Omental fat pad (tissue), 4 donors: ENCODE results near the gene SESTD1. TPM values are rescaled to one million over a fixed set of nuclear protein-coding genes. Genes with fewer than 3 reads are reported as not detected.

ENCODE experiments used
- ATAC-seq: fragments of 150-250 bp; one replicate; pipeline ENCODE4 v1.9.1; 2016; ENCODE audit warnings: mild to moderate bottlenecking, moderate library complexity; ENCODE audit not compliant: low FRiP score
- DNase-seq: peaks from one replicate; pipeline ENCODE4 v3.0.0-alpha.2; 2019; ENCODE audit warnings: low spot score
- total RNA-seq, 4 donors: library from RNA; depleted of rRNA; stranded (reverse); fragments of >200 nt; gene quantifications; one replicate each; pipeline ENCODE4 v1.1.0, GENCODE V29; 2016
- TF ChIP-seq, protein P1 (sequence below), 3 donors: fragments of 450-650 bp; IDR thresholded peaks; one replicate each; pipeline ENCODE4 v1.5.1; 2016 to 2017; ENCODE audit warnings: antibody characterized with exemption in 3 of 3, mild to moderate bottlenecking in 3 of 3, moderate library complexity in 2 of 3

SESTD1 gene
- total RNA-seq, 4 donors from 2014 or later: 47.0 to 80.9 (median 56.8) TPM

DNA sequence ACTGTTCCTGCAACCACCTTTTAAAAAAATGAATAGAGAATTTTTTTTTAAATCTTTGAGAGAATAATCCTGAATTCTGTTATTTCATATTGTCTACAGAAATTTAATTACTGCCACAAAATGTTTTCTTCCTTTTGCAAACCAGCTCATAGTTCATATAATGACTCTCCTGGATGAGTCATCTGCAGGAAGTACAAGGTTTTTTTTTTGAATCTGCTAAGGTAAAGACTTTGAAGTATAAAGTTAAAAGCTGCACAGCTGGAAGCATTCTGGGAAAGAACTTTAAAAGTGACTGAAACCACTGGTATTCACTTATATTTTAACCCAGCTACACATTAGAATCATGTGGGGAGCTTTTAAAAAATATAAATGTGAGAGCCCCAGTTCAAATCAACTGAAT, 25.4 kb downstream of the SESTD1 start:
- ATAC-seq (no peak), DNase-seq (no peak)
- TF ChIP-seq, protein P1, sequence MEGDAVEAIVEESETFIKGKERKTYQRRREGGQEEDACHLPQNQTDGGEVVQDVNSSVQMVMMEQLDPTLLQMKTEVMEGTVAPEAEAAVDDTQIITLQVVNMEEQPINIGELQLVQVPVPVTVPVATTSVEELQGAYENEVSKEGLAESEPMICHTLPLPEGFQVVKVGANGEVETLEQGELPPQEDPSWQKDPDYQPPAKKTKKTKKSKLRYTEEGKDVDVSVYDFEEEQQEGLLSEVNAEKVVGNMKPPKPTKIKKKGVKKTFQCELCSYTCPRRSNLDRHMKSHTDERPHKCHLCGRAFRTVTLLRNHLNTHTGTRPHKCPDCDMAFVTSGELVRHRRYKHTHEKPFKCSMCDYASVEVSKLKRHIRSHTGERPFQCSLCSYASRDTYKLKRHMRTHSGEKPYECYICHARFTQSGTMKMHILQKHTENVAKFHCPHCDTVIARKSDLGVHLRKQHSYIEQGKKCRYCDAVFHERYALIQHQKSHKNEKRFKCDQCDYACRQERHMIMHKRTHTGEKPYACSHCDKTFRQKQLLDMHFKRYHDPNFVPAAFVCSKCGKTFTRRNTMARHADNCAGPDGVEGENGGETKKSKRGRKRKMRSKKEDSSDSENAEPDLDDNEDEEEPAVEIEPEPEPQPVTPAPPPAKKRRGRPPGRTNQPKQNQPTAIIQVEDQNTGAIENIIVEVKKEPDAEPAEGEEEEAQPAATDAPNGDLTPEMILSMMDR (IDR thresholded peaks at IDR 0.05): no peak

DNA sequence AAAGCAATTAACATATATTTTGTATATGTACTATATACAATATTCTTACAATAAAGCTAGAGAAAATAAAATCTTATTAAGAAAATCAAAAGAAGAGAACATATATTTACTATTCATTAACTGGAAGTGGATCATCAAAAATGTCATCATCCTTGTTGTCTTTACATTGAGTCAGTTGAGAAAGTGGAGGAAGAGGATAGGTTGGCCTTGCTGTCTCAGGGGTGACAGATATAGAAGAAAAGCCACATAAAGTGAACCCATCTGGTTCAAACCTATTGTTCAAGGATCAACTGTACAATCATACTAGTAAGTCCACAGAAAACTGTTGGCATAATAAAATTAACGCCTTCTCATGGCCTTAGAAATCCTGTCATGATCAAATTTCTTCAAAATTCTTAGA, 26.6 kb downstream of the SESTD1 start:
- no peak for ATAC-seq
- TF ChIP-seq, protein P1 (IDR thresholded peaks at IDR 0.05): no peak
- no peak for DNase-seq

DNA sequence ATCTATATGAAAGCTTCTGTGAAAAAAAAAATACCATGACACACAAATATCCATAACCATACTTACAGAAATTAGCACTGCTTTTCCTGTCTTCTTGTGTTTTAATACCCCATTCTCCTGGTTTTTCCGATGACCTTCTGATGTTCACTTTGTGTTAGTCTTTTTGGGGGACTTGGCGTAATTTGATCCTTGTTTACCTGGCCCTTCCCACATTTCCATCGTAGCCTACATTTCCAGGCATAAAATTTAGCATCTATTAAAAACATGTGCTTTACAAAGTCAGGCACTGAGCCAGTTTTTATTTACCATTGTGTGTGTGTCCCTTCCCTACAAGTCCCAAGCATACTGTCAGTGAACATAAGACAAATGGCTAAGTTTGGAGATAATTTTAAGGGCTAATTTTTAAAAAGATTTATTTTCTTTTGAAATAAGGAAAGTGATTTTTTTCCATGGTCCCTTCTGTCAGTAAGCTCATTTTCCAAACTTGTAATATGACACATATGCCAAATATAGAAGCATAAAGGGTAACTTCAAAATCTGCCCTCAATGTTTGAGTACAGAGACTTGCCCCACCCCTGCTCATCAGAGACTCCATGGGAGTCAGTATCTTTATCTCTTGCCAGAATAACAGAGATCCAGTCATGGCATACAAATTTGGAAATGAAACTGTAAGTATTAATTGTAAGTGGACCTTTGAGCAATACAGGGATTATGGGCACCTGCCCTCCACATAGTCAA, 27.3 kb downstream of the SESTD1 start:
- TF ChIP-seq, protein P1 (IDR thresholded peaks at IDR 0.05): no peak
- no peak for ATAC-seq
- DNase-seq: no peak

DNA sequence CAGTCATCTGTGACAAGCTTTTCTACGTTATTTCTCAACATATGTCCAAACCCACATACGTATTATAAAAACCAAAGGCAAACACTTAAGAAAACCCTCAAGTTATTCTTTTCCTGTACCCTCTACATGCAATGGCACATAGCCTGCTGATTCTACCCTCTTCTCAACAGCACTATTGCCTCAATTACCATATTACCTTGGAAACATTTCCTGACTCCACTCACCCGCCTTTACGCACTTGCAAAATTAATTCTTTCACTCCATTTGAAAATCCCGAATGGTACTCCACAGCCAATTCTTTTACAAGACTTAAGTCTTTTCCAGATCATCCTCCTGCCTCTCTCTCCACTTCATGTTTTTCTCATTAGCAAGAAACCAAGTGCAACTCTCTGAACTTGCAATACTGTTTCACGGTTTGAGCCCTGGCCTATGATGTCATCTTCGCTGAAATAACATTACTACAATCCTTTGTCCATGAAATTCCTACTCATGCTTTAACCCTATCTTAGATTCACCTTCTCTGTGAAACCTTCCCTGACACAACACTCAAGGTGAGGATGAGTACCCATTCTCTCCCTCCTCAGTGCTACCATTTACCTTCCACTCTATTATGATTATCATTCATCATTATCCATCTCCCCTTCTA, 29.0 kb downstream of the SESTD1 start:
- DNase-seq: no peak
- ATAC-seq: no peak

DNA sequence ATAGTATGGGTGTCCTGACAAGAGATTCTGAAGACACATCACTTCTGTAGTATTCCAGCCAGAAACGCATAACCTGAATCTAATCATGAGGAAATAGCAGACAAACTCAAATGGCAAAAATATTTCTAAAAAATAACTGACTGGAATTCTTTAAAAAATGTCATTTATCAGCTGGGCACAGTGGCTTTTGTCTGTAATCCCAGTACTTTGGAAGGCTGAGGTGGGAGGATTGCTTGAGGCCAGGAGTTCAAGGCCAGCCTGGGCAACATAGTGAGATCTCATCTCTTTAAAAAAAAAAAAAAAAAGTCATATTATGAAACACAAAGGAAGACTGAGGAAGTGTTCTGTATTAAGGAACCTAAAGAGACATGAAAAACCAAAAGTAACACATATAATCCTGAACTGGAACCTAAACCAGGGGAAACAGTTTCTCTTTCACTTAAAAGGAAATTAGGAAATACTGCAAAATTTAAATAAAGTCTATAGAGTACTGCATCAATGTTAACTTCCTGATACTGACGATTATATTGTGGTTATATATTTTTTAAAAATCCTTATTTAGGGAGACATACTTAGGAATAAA, 29.9 kb downstream of the SESTD1 start:
- DNase-seq (no peak), ATAC-seq (no peak)
- TF ChIP-seq, protein P1 (IDR thresholded peaks at IDR 0.05): no peak

More for the DNA sequence above, 29.0 kb downstream of the SESTD1 start:
- TF ChIP-seq, protein P1 (IDR thresholded peaks at IDR 0.05): no peak

DNA sequence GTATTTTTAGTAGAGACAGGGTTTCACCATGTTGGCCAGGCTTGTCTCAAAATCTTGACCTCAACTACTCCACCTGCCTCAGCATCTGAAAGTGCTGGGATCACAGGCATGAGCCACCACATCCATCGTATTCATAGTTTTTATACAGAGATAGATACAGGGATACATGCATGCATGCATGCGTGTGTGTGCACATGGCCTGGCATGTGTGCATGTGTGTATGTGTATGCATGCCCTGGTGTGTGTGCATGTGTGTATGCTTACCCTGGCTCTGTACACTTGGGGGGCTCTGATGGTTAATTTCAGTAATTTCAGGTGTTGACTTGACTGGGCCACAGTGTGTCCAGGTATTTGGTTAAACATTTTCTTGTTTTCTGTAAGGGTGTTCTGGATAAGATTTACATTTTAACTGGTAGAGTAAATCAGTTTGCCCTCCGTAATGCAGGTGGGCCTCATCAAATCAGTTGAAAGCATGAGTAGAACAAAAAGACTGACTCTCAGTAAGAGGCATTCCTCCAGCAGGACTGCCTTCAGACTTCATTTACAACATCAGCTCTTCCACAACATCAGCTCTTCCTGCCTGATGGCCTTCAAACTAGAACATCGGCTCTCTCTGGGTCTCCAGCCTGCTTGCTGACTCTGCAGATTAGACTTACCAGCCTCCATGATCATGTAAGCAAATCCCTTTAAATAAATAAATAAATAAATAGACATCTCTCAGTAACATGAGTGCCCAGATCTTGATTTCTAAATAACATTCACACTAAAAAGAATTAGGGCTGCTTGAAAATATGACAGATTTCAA, 30.8 kb downstream of the SESTD1 start:
- TF ChIP-seq, protein P1 (IDR thresholded peaks at IDR 0.05): no peak
- DNase-seq (no peak), ATAC-seq (no peak)
